MM.1S (cell line): ENCODE data around the gene TPI1.
A peak's percentile ranks its signal among the peaks of the same experiment; 100 is the strongest.
"Not testable (repeated sequence)": the region's sequence is repeated elsewhere in the genome, so short reads cannot be mapped to it uniquely, and the experiment has no call there.

Experiments used
- DNase-seq: peaks from one replicate; pipeline ENCODE4 v3.0.0-alpha.2; 2015
- H2AFZ ChIP-seq: fragments of 300-600 bp; sonication (generic); 2 replicates; pipeline ENCODE4 v1.6.0; 2016; ENCODE audit warnings: antibody characterized with exemption, low read length
- H3F3A ChIP-seq: fragments of 300-600 bp; sonication (generic); 2 replicates; pipeline ENCODE4 v1.6.1; 2016; ENCODE audit warnings: mild to moderate bottlenecking, antibody characterized with exemption, low read length, moderate library complexity, mixed read lengths; ENCODE audit not compliant: insufficient read depth
- H3K27ac ChIP-seq: fragments of 300-600 bp; sonication (generic); 2 replicates; pipeline ENCODE4 v1.5.1; 2016; ENCODE audit warnings: mild to moderate bottlenecking, low read length
- H3K27me3 ChIP-seq: fragments of 300-600 bp; sonication (generic); replicated peaks from 2 replicates; pipeline ENCODE4 v1.6.0; 2016; ENCODE audit warnings: low read length; ENCODE audit not compliant: insufficient read depth
- H3K36me3 ChIP-seq: fragments of 300-600 bp; sonication (generic); replicated peaks from 2 replicates; pipeline ENCODE4 v1.6.1; 2016; ENCODE audit warnings: mild to moderate bottlenecking, low read length, mixed read lengths; ENCODE audit not compliant: insufficient read depth
- H3K4me1 ChIP-seq: fragments of 300-600 bp; sonication (generic); 2 replicates; pipeline ENCODE4 v1.6.1; 2016; ENCODE audit warnings: low read length, mixed read lengths
- H3K4me2 ChIP-seq: fragments of 300-600 bp; sonication (generic); 2 replicates; pipeline ENCODE4 v1.6.0; 2016; ENCODE audit warnings: low read depth, low read length
- H3K4me3 ChIP-seq: fragments of 300-600 bp; sonication (generic); 2 replicates; pipeline ENCODE4 v1.5.1; 2016; ENCODE audit warnings: low read length, mixed read lengths
- H3K79me2 ChIP-seq: fragments of 300-600 bp; sonication (generic); 2 replicates; pipeline ENCODE4 v1.6.1; 2016; ENCODE audit warnings: mixed run types, low read length, mixed read lengths
- H3K9ac ChIP-seq: fragments of 300-600 bp; sonication (generic); 2 replicates; pipeline ENCODE4 v1.6.1; 2016; ENCODE audit warnings: low read length, mixed read lengths
- H3K9me2 ChIP-seq: fragments of 300-600 bp; sonication (generic); replicated peaks from 2 replicates; pipeline ENCODE4 v1.6.1; 2016; ENCODE audit warnings: mild to moderate bottlenecking, low read length, mixed read lengths; ENCODE audit not compliant: insufficient read depth
- H3K9me3 ChIP-seq: fragments of 300-600 bp; sonication (generic); replicated peaks from 2 replicates; pipeline ENCODE4 v1.6.1; 2016; ENCODE audit warnings: mild to moderate bottlenecking, low read length, mixed read lengths; ENCODE audit not compliant: insufficient read depth
- H4K20me1 ChIP-seq: fragments of 300-600 bp; sonication (generic); 2 replicates; pipeline ENCODE4 v1.6.1; 2016; ENCODE audit warnings: mild to moderate bottlenecking, low read length, moderate library complexity, mixed read lengths; ENCODE audit not compliant: insufficient read depth
- EZH2 ChIP-seq: fragments of 300-600 bp; sonication (generic); optimal IDR thresholded peaks from 2 replicates; pipeline ENCODE3; 2017; ENCODE audit warnings: low read depth, mild to moderate bottlenecking, antibody characterized with exemption, low read length, mixed read lengths
- EZH2phosphoT487 ChIP-seq: fragments of 300-600 bp; sonication (generic); IDR thresholded peaks from 2 replicates; pipeline ENCODE4 v1.6.1; 2018; ENCODE audit warnings: antibody characterized with exemption, low read length
- TF ChIP-seq, protein P1 (sequence below): fragments of 300-600 bp; sonication (generic); IDR thresholded peaks from 2 replicates; pipeline ENCODE4 v1.5.1; 2016; ENCODE audit warnings: antibody characterized with exemption, low read length, mixed read lengths

TPI1 gene

DNA sequence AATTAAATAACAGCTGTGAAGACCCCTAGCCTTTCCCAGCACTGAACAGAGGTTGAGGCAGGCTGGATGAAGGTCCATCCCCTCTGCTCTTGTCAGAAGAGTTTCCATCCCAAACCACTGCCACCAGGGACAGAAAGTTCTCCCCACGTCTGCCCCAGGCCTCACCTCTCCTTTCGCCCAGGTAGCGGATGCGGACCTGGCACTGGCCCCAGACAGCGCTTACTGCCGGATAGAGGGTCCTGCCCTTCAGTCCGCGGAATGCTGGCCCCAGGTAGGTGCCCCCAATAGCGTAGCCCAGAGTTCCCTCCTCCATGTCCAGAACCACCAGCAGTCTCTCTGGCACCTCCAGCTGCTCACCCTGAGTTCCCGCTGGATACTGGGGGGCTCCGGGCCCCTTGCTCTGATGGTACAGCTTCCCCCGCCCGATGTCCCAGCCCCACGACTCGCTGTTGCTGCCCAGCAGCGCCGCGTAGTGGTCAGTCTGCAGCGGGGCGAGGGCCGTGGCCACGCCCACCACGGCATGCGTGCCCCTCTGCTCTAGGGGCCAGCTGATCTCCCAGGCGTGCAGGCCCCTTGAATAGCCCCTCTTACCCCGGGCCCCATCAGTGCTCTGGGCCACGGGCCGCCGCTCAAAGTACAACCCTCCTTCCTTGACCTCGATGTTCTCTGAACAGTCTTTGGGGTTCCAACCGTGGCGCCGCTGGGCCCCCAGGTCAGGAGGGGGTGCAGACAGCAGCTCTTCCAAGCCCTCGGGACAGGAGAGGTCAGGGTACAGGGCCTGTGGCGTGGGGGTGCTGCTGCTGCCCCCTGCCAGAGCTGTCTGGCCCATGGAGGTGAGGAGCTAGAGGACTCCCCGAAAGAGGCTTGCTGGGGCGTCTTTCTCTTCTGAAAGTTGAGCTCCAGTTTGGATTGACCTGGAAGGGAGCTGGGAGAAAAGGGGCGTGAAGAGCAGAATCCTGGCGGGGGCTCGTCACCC lies 5.0 kb downstream of the TPI1 start:
- peak; percentile 82 for DNase-seq
- Histone ChIP-seq H3K36me3 (peaks cover 4% of the 10 kb centered on the region), H3K27me3 (no peaks in the 10 kb centered on the region), H3K79me2 (peaks cover 49% of the 10 kb centered on the region), H2AFZ (peak overlapping the region; percentile 77; the same call in 1 of the 2 replicates), H3K4me2 (peak overlapping the region; percentile 99), H4K20me1 (peaks cover 23% of the 10 kb centered on the region), H3K9ac (peak overlapping the region; percentile 86), H3F3A (peaks cover 47% of the 10 kb centered on the region), H3K9me3 (no peaks in the 10 kb centered on the region), H3K4me1 (peaks cover 31% of the 10 kb centered on the region), H3K27ac (peak overlapping the region; percentile 39; the same call in 1 of the 2 replicates), H3K4me3 (peak overlapping the region; percentile 94), H3K9me2 (no peaks in the 10 kb centered on the region)
- TF ChIP-seq, protein P1, sequence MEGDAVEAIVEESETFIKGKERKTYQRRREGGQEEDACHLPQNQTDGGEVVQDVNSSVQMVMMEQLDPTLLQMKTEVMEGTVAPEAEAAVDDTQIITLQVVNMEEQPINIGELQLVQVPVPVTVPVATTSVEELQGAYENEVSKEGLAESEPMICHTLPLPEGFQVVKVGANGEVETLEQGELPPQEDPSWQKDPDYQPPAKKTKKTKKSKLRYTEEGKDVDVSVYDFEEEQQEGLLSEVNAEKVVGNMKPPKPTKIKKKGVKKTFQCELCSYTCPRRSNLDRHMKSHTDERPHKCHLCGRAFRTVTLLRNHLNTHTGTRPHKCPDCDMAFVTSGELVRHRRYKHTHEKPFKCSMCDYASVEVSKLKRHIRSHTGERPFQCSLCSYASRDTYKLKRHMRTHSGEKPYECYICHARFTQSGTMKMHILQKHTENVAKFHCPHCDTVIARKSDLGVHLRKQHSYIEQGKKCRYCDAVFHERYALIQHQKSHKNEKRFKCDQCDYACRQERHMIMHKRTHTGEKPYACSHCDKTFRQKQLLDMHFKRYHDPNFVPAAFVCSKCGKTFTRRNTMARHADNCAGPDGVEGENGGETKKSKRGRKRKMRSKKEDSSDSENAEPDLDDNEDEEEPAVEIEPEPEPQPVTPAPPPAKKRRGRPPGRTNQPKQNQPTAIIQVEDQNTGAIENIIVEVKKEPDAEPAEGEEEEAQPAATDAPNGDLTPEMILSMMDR: peak; percentile 94
- no peak for TF ChIP-seq EZH2

DNA sequence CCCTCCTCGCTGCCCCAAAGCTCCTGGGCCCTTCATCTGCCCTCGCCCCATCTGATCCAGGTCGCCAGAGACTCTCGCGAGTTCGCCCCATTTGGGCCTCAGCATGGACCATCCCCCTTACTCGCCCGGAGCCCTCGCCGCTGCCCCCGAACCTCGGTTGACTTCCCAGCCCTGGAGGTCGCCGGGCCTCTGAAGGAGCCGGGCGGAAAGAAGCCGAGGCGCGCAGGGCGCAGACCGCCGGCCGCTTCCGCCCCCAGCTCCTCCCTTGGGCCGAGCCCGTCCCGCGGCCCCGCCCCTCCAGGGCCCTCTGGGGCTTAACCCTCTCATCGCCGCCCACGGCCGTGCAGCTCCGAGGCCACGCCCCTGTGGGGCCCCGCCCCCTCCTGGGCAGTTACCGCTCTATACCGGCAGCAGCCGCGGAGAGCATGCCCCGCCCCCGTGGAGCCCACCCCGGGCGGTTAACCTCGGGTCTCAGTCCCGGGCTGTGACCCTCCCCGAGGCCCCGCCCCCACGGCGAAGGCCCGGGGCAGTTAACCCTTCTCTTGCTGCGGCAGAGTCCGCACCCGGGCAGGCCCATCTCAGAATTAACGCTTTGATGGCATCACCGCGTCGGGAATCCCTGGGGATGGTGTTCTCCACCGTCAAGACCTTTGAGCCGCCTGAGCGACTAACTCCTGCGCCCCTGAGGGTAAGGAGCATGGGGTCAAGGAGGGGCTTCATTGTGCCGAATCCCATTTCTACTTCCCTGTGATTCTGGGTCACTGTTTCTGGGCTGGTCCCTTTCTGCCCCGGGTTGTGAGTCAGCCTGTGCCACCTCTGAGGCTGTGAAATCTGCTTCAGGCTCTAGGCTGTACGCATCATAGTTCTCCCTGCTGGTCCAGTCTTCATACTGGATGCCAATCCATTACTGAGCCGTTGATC lies 6.0 kb downstream of the TPI1 start, which contains the start of gene SPSB2:
TSS of gene SPSB2 (minus strand) at position 210 of the 921 bp plus-strand sequence. CDS start 402 bp downstream, outside the sequence.
- Histone ChIP-seq H3K79me2 (peaks cover 39% of the 10 kb centered on the region), H4K20me1 (peaks cover 18% of the 10 kb centered on the region), H3K27me3 (no peaks in the 10 kb centered on the region), H3F3A (peaks cover 43% of the 10 kb centered on the region), H3K4me3 (peak within 1 kb of the TSS; percentile 94), H2AFZ (peak within 1 kb of the TSS; percentile 77), H3K27ac (peak within 1 kb of the TSS; percentile 39; the same call in 1 of the 2 replicates), H3K9me3 (no peaks in the 10 kb centered on the region), H3K9me2 (no peaks in the 10 kb centered on the region), H3K36me3 (peaks cover 4% of the 10 kb centered on the region), H3K9ac (peak within 1 kb of the TSS; percentile 86), H3K4me2 (peak within 1 kb of the TSS; percentile 99), H3K4me1 (peaks cover 31% of the 10 kb centered on the region)
- TF ChIP-seq, protein P1: no peak
- TF ChIP-seq EZH2: no peak
- no peak for TF ChIP-seq EZH2phosphoT487
- peak; percentile 98 for DNase-seq

DNA sequence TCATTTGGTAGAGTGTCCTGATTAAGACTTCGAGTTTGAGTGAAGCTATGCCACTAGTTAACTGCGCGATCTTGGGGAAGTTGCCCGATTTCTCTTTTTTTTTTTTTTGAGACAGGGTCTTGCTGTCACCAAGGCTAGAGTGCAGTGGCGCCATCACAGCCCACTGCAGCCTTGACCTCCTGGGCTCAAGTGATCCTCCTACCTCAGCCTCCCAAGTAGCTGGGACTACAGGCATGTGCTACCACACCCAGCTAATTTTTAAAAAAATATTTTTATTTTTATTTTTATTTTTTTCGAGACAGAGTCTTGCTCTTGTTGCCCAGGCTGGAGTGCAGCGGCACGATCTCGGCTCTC lies 6.7 kb downstream of the TPI1 start:
- Histone ChIP-seq H4K20me1 (peaks cover 14% of the 10 kb centered on the region), H3K4me2 (peak overlapping the region; percentile 90), H3K4me3 (peak overlapping the region; percentile 94), H3K4me1 (peaks cover 28% of the 10 kb centered on the region), H2AFZ (peak overlapping the region; percentile 75), H3F3A (peaks cover 37% of the 10 kb centered on the region), H3K9ac (peak overlapping the region; percentile 30; the same call in 1 of the 2 replicates), H3K79me2 (peaks cover 33% of the 10 kb centered on the region)
- not testable (repeated sequence) for H3K27me3 ChIP-seq, H3K27ac ChIP-seq, H3K9me3 ChIP-seq, H3K36me3 ChIP-seq, H3K9me2 ChIP-seq, DNase-seq

DNA sequence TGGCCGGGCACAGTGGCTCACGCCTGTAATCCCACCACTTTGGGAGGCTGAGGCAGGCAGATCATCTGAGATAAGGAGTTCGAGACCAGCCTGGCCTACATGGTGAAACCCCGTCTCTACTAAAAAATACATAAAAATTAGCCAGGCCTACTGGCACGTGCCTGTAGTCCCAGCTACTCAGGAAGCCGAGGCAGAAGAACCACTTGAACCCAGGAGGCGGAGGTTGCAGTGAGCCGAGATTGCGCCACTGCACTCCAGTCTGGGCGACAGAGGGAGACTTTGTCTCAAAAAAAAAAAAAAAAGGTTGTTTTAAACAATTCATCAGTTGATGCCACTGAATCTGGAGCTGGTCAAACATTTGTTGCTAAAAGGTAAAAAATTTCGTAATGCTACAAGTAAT lies 12.5 kb downstream of the TPI1 start:
- H3K27me3 ChIP-seq, H3F3A ChIP-seq, H3K4me1 ChIP-seq, H4K20me1 ChIP-seq, H3K79me2 ChIP-seq, H3K27ac ChIP-seq, H2AFZ ChIP-seq, H3K4me3 ChIP-seq, H3K4me2 ChIP-seq, DNase-seq, H3K36me3 ChIP-seq, H3K9me3 ChIP-seq, H3K9me2 ChIP-seq, H3K9ac ChIP-seq: not testable (repeated sequence)
